WTC11 (cell line): Measurements from ENCODE around the gene FGD2. TPM values are rescaled to one million over a fixed set of nuclear protein-coding genes. Genes with fewer than 3 reads are reported as not detected.
A peak's percentile ranks its signal among the peaks of the same experiment; 100 is the strongest.

Experiments
- ATAC-seq: fragments of 200-7000 bp; cut with Tn5 transposase; 2 replicates; pipeline ENCODE4 v1.10.0; 2021; ENCODE audit warnings: mild to moderate bottlenecking, moderate library complexity
- CTCF ChIA-PET: fragments of 300-600 bp; sonication (Branson Sonifier 250); formaldehyde crosslinking; loops from one replicate; lab custom pipeline; 2021; ENCODE audit warnings: antibody characterized with exemption; lab: Charles Lee
- POLR2A ChIA-PET: fragments of 350-600 bp; sonication (Branson Sonifier 250); formaldehyde crosslinking; loops from one replicate; lab custom pipeline; 2021; ENCODE audit warnings: antibody characterized with exemption; lab: Charles Lee
- DNase-seq: peaks from one replicate; pipeline ENCODE4 v3.0.0; 2021; ENCODE audit warnings: low spot score
- H3K27ac Mint-ChIP-seq: 2 replicates; pipeline ENCODE4 v1.8.0; 2021; ENCODE audit warnings: mixed read lengths
- H3K27me3 Mint-ChIP-seq: 2 replicates; pipeline ENCODE4 v1.8.0; 2021; ENCODE audit warnings: low read depth, mild to moderate bottlenecking, moderate library complexity, mixed read lengths
- H3K36me3 Mint-ChIP-seq: 2 replicates; pipeline ENCODE4 v1.8.0; 2021; ENCODE audit warnings: mixed read lengths
- H3K4me1 Mint-ChIP-seq: 2 replicates; pipeline ENCODE4 v1.8.0; 2022; ENCODE audit warnings: mixed read lengths
- H3K4me3 Mint-ChIP-seq: 2 replicates; pipeline ENCODE4 v1.8.0; 2021; ENCODE audit warnings: mild to moderate bottlenecking, moderate library complexity, mixed read lengths
- H3K9me3 Mint-ChIP-seq: 2 replicates; pipeline ENCODE4 v1.8.0; 2021; ENCODE audit warnings: mixed read lengths
- CBFB ChIP-seq: sonication (generic); formaldehyde crosslinking; IDR thresholded peaks from 2 replicates; pipeline ENCODE4 v1.8.1; 2022; ENCODE audit warnings: mild to moderate bottlenecking, low read depth, missing genetic modification reagents
- CREM ChIP-seq: sonication (generic); formaldehyde crosslinking; IDR thresholded peaks from 2 replicates; pipeline ENCODE4 v1.8.1; 2022; ENCODE audit warnings: mild to moderate bottlenecking, missing genetic modification reagents, moderate library complexity
- ESRRA ChIP-seq: sonication (generic); formaldehyde crosslinking; IDR thresholded peaks from 2 replicates; pipeline ENCODE4 v1.8.1; 2022; ENCODE audit warnings: mild to moderate bottlenecking, missing genetic modification reagents, borderline replicate concordance
- FOXJ3 ChIP-seq: sonication (generic); formaldehyde crosslinking; IDR thresholded peaks from 2 replicates; pipeline ENCODE4 v1.9.0; 2021; ENCODE audit warnings: missing genetic modification reagents, mild to moderate bottlenecking, borderline replicate concordance
- FOXK1 ChIP-seq: sonication (generic); formaldehyde crosslinking; IDR thresholded peaks from 2 replicates; pipeline ENCODE4 v1.8.0; 2022; ENCODE audit warnings: mild to moderate bottlenecking, moderate library complexity, missing genetic modification reagents
- GABPB1 ChIP-seq: sonication (generic); formaldehyde crosslinking; IDR thresholded peaks from 2 replicates; pipeline ENCODE4 v1.8.1; 2023; ENCODE audit warnings: mild to moderate bottlenecking, missing genetic modification reagents
- GRHL2 ChIP-seq: fragments of 250-450 bp; sonication (Bioruptor Pico); IDR thresholded peaks from 2 replicates; pipeline ENCODE4 v1.8.0; 2022; ENCODE audit warnings: mild to moderate bottlenecking, moderate library complexity; ENCODE audit not compliant: insufficient replicate concordance, severe bottlenecking
- JAZF1 ChIP-seq: fragments of 250-450 bp; sonication (Bioruptor Pico); IDR thresholded peaks from 2 replicates; pipeline ENCODE4 v1.9.0; 2021; ENCODE audit warnings: moderate library complexity, mild to moderate bottlenecking, inconsistent platforms
- JUN ChIP-seq: sonication (generic); formaldehyde crosslinking; IDR thresholded peaks from 2 replicates; pipeline ENCODE4 v1.8.0; 2023; ENCODE audit warnings: mild to moderate bottlenecking, missing genetic modification reagents
- MXD4 ChIP-seq: fragments of 250-450 bp; sonication (Bioruptor Pico); IDR thresholded peaks from 2 replicates; pipeline ENCODE4 v1.8.0; 2021; ENCODE audit warnings: mild to moderate bottlenecking, moderate library complexity, borderline replicate concordance
- NFATC4 ChIP-seq: fragments of 250-450 bp; sonication (Bioruptor Pico); IDR thresholded peaks from 2 replicates; pipeline ENCODE4 v1.9.0; 2021; ENCODE audit warnings: mild to moderate bottlenecking
- NFE2L1 ChIP-seq: sonication (generic); formaldehyde crosslinking; IDR thresholded peaks from 2 replicates; pipeline ENCODE4 v1.8.1; 2023; ENCODE audit warnings: missing genetic modification reagents
- SMAD4 ChIP-seq: sonication (generic); formaldehyde crosslinking; IDR thresholded peaks from 2 replicates; pipeline ENCODE4 v1.8.0; 2022; ENCODE audit warnings: mild to moderate bottlenecking, missing genetic modification reagents
- SP1 ChIP-seq: sonication (generic); formaldehyde crosslinking; conservative IDR thresholded peaks from 2 replicates; pipeline ENCODE4 v1.8.1; 2022; ENCODE audit warnings: missing genetic modification reagents
- TEAD4 ChIP-seq: sonication (generic); formaldehyde crosslinking; IDR thresholded peaks from 2 replicates; pipeline ENCODE4 v1.8.0; 2022; ENCODE audit warnings: mild to moderate bottlenecking, missing genetic modification reagents
- TP53 ChIP-seq: sonication (generic); formaldehyde crosslinking; IDR thresholded peaks from 2 replicates; pipeline ENCODE4 v1.8.1; 2023; ENCODE audit warnings: mild to moderate bottlenecking, missing genetic modification reagents
- ZNF263 ChIP-seq: sonication (generic); formaldehyde crosslinking; IDR thresholded peaks from 2 replicates; pipeline ENCODE4 v1.8.1; 2022; ENCODE audit warnings: low read depth, mild to moderate bottlenecking, moderate library complexity, missing genetic modification reagents
- ZNF416 ChIP-seq: fragments of 250-450 bp; sonication (Bioruptor Pico); IDR thresholded peaks from 2 replicates; pipeline ENCODE4 v1.9.0; 2021; ENCODE audit warnings: mild to moderate bottlenecking, inconsistent platforms
- total RNA-seq: library from RNA; stranded (reverse); gene quantifications from 3 replicates; pipeline ENCODE4 v1.2.3, GENCODE V29; 2021
- TF ChIP-seq, protein P1 (sequence below): sonication (generic); formaldehyde crosslinking; IDR thresholded peaks from 2 replicates; pipeline ENCODE4 v1.8.0; 2022; ENCODE audit warnings: mild to moderate bottlenecking, missing genetic modification reagents
- TF ChIP-seq, protein P2 (sequence below): sonication (generic); formaldehyde crosslinking; IDR thresholded peaks from 2 replicates; pipeline ENCODE4 v1.8.1; 2023; ENCODE audit warnings: mild to moderate bottlenecking, missing genetic modification reagents, moderate library complexity
- TF ChIP-seq, protein P3 (sequence below): fragments of 200-600 bp; IDR thresholded peaks from 2 replicates; pipeline ENCODE4 v1.8.0; 2022; ENCODE audit warnings: antibody characterized with exemption
- TF ChIP-seq, protein P4 (sequence below): sonication (generic); formaldehyde crosslinking; IDR thresholded peaks from 2 replicates; pipeline ENCODE4 v1.8.0; 2023; ENCODE audit warnings: missing genetic modification reagents
- TF ChIP-seq, protein P5 (sequence below): sonication (generic); formaldehyde crosslinking; IDR thresholded peaks from 2 replicates; pipeline ENCODE4 v1.8.0; 2022; ENCODE audit warnings: missing genetic modification reagents
- TF ChIP-seq, protein P6 (sequence below): sonication (generic); formaldehyde crosslinking; IDR thresholded peaks from 2 replicates; pipeline ENCODE4 v1.8.1; 2023; ENCODE audit warnings: mild to moderate bottlenecking, missing genetic modification reagents

Gene FGD2
- total RNA-seq, 1 experiment from 2014 or later = 0.31 TPM

DNA sequence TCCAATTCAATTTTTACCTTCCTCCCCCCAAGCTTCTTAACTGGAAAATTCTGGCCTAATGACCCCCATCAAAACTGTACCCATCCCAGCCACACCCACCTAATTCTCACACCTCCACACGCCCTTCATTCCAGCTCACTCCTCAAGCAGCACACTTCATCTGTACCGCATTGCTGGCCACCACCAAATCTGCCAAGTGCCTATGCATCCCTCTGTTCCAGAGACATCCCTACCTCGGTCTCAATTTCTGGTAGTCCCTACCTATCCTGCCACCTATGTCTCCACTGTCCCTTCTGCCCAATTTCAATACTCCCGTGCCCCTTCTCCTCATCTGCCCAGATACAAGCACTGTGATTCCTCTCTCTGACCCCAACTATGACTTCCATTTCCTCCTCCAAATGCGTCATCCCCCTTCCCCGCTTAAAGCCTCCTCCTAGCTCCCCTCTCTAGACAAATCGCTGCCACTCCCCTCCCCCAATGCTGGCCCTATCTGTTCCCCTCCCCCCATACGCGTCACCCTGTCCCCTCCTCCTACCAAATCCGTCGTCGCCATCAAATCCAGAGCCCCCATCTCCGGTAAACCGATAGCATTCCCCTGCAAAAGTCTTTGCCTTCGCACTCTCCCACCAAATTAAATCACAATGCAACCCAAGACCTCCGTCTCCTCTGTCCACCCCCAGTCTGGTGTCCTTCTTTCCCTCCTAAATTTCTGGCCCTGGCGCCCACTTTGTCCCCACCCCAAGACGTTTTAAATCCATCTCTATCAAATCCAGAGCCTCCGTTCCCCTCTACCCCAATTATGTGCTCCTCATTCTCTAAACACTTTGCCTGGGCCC lies 20.7 kb upstream of the FGD2 start (continued):
- TF ChIP-seq, protein P1, sequence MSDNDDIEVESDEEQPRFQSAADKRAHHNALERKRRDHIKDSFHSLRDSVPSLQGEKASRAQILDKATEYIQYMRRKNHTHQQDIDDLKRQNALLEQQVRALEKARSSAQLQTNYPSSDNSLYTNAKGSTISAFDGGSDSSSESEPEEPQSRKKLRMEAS (CRISPR knock-in tag) = no peak
- TF ChIP-seq CBFB = no peak
- no peak for TF ChIP-seq NFATC4 (CRISPR knock-in tag)
- TF ChIP-seq, protein P2, sequence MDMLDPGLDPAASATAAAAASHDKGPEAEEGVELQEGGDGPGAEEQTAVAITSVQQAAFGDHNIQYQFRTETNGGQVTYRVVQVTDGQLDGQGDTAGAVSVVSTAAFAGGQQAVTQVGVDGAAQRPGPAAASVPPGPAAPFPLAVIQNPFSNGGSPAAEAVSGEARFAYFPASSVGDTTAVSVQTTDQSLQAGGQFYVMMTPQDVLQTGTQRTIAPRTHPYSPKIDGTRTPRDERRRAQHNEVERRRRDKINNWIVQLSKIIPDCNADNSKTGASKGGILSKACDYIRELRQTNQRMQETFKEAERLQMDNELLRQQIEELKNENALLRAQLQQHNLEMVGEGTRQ = no peak
- TF ChIP-seq, protein P3, sequence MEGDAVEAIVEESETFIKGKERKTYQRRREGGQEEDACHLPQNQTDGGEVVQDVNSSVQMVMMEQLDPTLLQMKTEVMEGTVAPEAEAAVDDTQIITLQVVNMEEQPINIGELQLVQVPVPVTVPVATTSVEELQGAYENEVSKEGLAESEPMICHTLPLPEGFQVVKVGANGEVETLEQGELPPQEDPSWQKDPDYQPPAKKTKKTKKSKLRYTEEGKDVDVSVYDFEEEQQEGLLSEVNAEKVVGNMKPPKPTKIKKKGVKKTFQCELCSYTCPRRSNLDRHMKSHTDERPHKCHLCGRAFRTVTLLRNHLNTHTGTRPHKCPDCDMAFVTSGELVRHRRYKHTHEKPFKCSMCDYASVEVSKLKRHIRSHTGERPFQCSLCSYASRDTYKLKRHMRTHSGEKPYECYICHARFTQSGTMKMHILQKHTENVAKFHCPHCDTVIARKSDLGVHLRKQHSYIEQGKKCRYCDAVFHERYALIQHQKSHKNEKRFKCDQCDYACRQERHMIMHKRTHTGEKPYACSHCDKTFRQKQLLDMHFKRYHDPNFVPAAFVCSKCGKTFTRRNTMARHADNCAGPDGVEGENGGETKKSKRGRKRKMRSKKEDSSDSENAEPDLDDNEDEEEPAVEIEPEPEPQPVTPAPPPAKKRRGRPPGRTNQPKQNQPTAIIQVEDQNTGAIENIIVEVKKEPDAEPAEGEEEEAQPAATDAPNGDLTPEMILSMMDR = no peak

DNA sequence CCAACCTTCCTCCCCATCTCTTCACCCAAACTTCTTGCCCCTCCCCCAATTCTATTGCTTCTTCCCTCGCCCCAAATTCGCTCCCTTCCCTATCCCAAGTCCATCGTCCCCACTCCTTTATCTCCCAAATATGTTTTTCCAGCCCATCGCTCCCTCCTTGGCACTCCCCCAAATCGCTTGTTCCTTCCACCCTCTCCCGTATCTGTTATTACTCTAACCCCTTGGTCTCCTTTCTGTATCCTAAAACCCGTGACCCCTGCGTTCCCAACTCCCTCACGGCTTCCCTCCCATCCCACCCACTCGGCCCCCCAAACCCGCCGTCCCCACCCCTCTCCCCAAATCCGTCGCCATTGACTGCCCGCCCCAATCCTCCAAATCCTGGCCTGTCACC lies 20.0 kb upstream of the FGD2 start:
- CTCF ChIA-PET = interaction anchor here (1.0 to 2.6 kb wide), 9 partner anchors 8 to 224 kb away, joined by 3 to 32 read pairs (median 7); partner anchors contain the start of genes C6orf89 and PPIL1
- no peak for ATAC-seq

DNA sequence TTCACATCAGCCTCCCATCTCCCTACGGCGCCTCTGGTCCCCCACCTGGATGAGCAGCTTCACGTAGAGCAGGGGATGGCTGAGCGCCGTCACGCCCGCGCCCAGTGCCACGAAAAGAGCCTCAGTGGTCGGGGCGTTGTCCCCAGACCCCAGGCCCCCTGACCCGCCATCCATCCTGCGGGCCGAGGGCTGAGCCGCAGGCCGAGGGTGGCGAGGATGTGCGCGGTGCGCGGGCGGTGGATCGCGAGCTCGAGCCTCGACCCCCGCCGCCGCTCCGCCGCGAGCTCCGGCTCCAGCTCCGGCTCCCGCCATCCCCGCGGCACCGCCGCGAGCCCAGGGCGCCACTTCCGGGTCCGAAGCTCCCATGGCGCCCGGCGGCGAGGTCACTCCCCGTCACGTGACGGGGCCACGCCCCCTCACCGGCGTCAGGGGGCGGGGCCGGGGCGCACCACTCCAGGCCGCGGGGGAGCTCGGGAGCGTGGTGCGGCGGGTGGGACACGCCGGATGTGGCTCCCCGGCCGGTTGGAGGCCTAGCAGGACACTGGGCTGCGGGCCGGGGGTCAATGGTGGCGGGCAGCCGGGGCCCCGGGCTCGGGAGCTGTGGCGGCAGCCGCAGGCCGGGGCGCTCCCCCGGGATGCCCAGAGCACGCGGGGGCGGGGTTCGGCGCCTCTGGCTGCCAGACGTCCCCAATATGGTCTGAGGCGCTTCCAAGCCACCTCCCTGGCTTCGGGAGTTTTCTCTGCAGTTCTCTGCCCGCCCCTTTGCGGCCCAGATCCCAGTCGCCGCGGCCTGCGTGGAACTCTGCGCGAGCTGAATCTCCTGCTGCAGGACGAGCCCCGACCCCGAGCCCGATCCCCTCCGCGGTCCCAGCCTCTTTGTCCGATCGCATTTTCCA lies 19.4 kb upstream of the FGD2 start, which contains the start of gene MTCH1:
Gene MTCH1, minus strand, starts transcription at position 389 of the 896 bp plus-strand sequence. Its CDS starts 23 bp downstream, at position 366.
- ATAC-seq = peak; percentile 78
- peak; percentile 80 for DNase-seq
- peak within 1 kb of the TSS; percentile 98 for H3K4me3 Mint-ChIP-seq
- H3K27ac Mint-ChIP-seq = peak within 1 kb of the TSS; percentile 95
- ChIA-PET CTCF (interaction anchor here (1.0 to 2.6 kb wide), 7 partner anchors 9 to 224 kb away, joined by 4 to 32 read pairs (median 7); partner anchors contain the start of gene C6orf89), POLR2A (interaction anchor here (0.6 to 1.2 kb wide), 9 partner anchors 10 to 272 kb away, joined by 3 to 10 read pairs (median 3); partner anchors contain the start of genes PIM1, PPIL1, TBC1D22B and TMEM217)
- H3K4me1 Mint-ChIP-seq = peaks cover 20% of the 10 kb centered on the region
- H3K9me3 Mint-ChIP-seq = 0 out of 2 replicates have a peak, but pooled peaks cover 3% of the 10 kb centered on the region
- no peaks in the 10 kb centered on the region for H3K27me3 Mint-ChIP-seq
- H3K36me3 Mint-ChIP-seq = no peaks in the 10 kb centered on the region
- TF ChIP-seq ESRRA (CRISPR knock-in tag) (no peak), FOXK1 (CRISPR knock-in tag) (peak; percentile 84; the same call in 1 of the 2 replicates), ZNF416 (CRISPR knock-in tag) (0 out of 2 replicates have a peak, but pooled peaks have one; percentile 33), CBFB (no peak), GABPB1 (peak; percentile 71), NFE2L1 (CRISPR knock-in tag) (0 out of 2 replicates have a peak, but pooled peaks have one; percentile 14), CREM (peak; percentile 87), TEAD4 (no peak)
- TF ChIP-seq, protein P4, sequence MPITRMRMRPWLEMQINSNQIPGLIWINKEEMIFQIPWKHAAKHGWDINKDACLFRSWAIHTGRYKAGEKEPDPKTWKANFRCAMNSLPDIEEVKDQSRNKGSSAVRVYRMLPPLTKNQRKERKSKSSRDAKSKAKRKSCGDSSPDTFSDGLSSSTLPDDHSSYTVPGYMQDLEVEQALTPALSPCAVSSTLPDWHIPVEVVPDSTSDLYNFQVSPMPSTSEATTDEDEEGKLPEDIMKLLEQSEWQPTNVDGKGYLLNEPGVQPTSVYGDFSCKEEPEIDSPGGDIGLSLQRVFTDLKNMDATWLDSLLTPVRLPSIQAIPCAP (CRISPR knock-in tag) = peak; percentile 47; the same call in 1 of the 2 replicates
- TF ChIP-seq, protein P5, sequence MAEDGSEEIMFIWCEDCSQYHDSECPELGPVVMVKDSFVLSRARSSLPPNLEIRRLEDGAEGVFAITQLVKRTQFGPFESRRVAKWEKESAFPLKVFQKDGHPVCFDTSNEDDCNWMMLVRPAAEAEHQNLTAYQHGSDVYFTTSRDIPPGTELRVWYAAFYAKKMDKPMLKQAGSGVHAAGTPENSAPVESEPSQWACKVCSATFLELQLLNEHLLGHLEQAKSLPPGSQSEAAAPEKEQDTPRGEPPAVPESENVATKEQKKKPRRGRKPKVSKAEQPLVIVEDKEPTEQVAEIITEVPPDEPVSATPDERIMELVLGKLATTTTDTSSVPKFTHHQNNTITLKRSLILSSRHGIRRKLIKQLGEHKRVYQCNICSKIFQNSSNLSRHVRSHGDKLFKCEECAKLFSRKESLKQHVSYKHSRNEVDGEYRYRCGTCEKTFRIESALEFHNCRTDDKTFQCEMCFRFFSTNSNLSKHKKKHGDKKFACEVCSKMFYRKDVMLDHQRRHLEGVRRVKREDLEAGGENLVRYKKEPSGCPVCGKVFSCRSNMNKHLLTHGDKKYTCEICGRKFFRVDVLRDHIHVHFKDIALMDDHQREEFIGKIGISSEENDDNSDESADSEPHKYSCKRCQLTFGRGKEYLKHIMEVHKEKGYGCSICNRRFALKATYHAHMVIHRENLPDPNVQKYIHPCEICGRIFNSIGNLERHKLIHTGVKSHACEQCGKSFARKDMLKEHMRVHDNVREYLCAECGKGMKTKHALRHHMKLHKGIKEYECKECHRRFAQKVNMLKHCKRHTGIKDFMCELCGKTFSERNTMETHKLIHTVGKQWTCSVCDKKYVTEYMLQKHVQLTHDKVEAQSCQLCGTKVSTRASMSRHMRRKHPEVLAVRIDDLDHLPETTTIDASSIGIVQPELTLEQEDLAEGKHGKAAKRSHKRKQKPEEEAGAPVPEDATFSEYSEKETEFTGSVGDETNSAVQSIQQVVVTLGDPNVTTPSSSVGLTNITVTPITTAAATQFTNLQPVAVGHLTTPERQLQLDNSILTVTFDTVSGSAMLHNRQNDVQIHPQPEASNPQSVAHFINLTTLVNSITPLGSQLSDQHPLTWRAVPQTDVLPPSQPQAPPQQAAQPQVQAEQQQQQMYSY (CRISPR knock-in tag) = 0 out of 2 replicates have a peak, but pooled peaks have one; percentile 14
- TF ChIP-seq, protein P2 = peak; percentile 99

More for the DNA sequence above, 20.0 kb upstream of the FGD2 start:
- Mint-ChIP-seq H3K4me1 (peaks cover 26% of the 10 kb centered on the region), H3K9me3 (0 out of 2 replicates have a peak, but pooled peaks cover 3% of the 10 kb centered on the region), H3K27ac (peak overlapping the region; percentile 55; the same call in 1 of the 2 replicates), H3K36me3 (no peaks in the 10 kb centered on the region), H3K4me3 (no peak overlapping the region), H3K27me3 (no peaks in the 10 kb centered on the region)
- no peak for DNase-seq
- TF ChIP-seq SMAD4 (CRISPR knock-in tag) (no peak), JUN (no peak), MXD4 (CRISPR knock-in tag) (no peak), SP1 (CRISPR knock-in tag) (no peak), TP53 (no peak), FOXJ3 (CRISPR knock-in tag) (no peak), CREM (no peak), ZNF416 (CRISPR knock-in tag) (no peak), GRHL2 (CRISPR knock-in tag) (no peak), ZNF263 (CRISPR knock-in tag) (no peak), JAZF1 (no peak)
- TF ChIP-seq, protein P6, sequence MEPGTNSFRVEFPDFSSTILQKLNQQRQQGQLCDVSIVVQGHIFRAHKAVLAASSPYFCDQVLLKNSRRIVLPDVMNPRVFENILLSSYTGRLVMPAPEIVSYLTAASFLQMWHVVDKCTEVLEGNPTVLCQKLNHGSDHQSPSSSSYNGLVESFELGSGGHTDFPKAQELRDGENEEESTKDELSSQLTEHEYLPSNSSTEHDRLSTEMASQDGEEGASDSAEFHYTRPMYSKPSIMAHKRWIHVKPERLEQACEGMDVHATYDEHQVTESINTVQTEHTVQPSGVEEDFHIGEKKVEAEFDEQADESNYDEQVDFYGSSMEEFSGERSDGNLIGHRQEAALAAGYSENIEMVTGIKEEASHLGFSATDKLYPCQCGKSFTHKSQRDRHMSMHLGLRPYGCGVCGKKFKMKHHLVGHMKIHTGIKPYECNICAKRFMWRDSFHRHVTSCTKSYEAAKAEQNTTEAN = no peak
- POLR2A ChIA-PET = interaction anchor here (0.6 to 1.2 kb wide), 10 partner anchors 11 to 272 kb away, joined by 3 to 10 read pairs (median 3); partner anchors contain the start of genes PIM1, PPIL1, TBC1D22B and TMEM217
